AG04450 (cell line): ENCODE results near the gene USP50. TPM values are rescaled to one million over a fixed set of nuclear protein-coding genes. Genes with fewer than 3 reads are reported as not detected.
"Not testable (repeated sequence)": the region's sequence is repeated elsewhere in the genome, so short reads cannot be mapped to it uniquely, and the experiment has no call there.

Experiments used
- CTCF ChIA-PET: fragments of 300-600, 350-600 bp; formaldehyde crosslinking; extraction: SDS; loops from one replicate; lab custom pipeline; 2022; ENCODE audit warnings: antibody characterized with exemption, inconsistent platforms; lab: Charles Lee
- POLR2A ChIA-PET: fragments of 350-600 bp; formaldehyde crosslinking; extraction: SDS; loops from one replicate; lab custom pipeline; 2021; ENCODE audit warnings: antibody characterized with exemption, inconsistent platforms; lab: Yijun Ruan, JAX
- DNase-seq: peaks from one replicate; pipeline ENCODE4 v3.0.0-alpha.2; 2011; ENCODE audit warnings: low read depth, low spot score
- H3K27ac ChIP-seq: one replicate; pipeline ENCODE4 v1.5.1; 2012; ENCODE audit warnings: low read depth, low read length, control low read depth
- H3K27me3 ChIP-seq: one replicate; pipeline ENCODE4 v1.6.0; 2012; ENCODE audit warnings: low read length; ENCODE audit not compliant: control insufficient read depth, insufficient read depth
- H3K4me3 ChIP-seq: 2 replicates; pipeline ENCODE4 v1.5.1; 2011; ENCODE audit warnings: mild to moderate bottlenecking, low read depth, low read length, control low read depth
- H3K9me3 ChIP-seq: 2 replicates; pipeline ENCODE4 v1.5.1; 2012; ENCODE audit warnings: low read length; ENCODE audit not compliant: control insufficient read depth, insufficient read depth
- polyA plus RNA-seq: library from polyadenylated mRNA; depleted of rRNA; stranded (reverse); fragments of >200 nt; gene quantifications from 2 replicates; pipeline ENCODE4 v1.2.3, GENCODE V29; 2011
- TF ChIP-seq, protein P1 (sequence below): IDR thresholded peaks from 2 replicates; pipeline ENCODE4 v1.5.1; 2011; ENCODE audit warnings: low read depth, low read length, control low read depth, inconsistent platforms

Gene USP50
- polyA plus RNA-seq, 1 experiment = not detected

- ChIA-PET POLR2A (no interaction called here), CTCF (no interaction called here)
- H3K27me3 ChIP-seq = no peaks in the 10 kb centered on the region
- TF ChIP-seq, protein P1, sequence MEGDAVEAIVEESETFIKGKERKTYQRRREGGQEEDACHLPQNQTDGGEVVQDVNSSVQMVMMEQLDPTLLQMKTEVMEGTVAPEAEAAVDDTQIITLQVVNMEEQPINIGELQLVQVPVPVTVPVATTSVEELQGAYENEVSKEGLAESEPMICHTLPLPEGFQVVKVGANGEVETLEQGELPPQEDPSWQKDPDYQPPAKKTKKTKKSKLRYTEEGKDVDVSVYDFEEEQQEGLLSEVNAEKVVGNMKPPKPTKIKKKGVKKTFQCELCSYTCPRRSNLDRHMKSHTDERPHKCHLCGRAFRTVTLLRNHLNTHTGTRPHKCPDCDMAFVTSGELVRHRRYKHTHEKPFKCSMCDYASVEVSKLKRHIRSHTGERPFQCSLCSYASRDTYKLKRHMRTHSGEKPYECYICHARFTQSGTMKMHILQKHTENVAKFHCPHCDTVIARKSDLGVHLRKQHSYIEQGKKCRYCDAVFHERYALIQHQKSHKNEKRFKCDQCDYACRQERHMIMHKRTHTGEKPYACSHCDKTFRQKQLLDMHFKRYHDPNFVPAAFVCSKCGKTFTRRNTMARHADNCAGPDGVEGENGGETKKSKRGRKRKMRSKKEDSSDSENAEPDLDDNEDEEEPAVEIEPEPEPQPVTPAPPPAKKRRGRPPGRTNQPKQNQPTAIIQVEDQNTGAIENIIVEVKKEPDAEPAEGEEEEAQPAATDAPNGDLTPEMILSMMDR = no peak
- DNase-seq = no peak
- no peak overlapping the region for H3K27ac ChIP-seq
- H3K4me3 ChIP-seq = no peak overlapping the region
- no peaks in the 10 kb centered on the region; the same call in 1 of the 2 replicates for H3K9me3 ChIP-seq
Measured at GRCh38 chr15:50519740-50520425, 26.6 kb downstream of the USP50 start.

DNA sequence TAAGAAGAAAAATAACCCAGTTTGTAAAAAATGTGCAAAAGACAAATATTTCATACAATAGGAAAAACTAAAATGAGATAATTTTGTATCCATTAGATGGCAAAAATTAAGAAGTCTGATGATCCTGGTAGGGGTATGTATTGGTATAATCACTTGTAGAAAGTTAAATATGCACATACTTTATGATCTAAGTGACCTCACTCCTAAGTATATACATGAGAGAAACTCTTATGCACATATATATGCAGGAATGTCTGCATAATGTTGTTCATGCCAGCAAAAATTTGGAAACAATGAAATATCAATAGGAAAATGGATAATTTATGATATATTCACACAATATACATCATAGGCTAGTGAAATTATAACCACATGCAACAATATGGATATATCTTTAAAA, 33.5 kb downstream of the USP50 start:
- H3K27ac ChIP-seq = no peak overlapping the region
- ChIA-PET POLR2A (no interaction called here), CTCF (no interaction called here)
- no peak for DNase-seq
- TF ChIP-seq, protein P1 = no peak
- H3K9me3 ChIP-seq = no peaks in the 10 kb centered on the region
- no peaks in the 10 kb centered on the region for H3K27me3 ChIP-seq
- H3K4me3 ChIP-seq = no peak overlapping the region

- H3K9me3 ChIP-seq = no peaks in the 10 kb centered on the region
- H3K27me3 ChIP-seq = no peaks in the 10 kb centered on the region
- POLR2A ChIA-PET = no interaction called here
- H3K27ac ChIP-seq = no peak overlapping the region
- CTCF ChIA-PET = no interaction called here
- DNase-seq = no peak
- TF ChIP-seq, protein P1 = no peak
- H3K4me3 ChIP-seq = no peak overlapping the region
Measured at GRCh38 chr15:50506121-50506520, 40.3 kb downstream of the USP50 start.

GRCh38 chr15:50505656-50506055, 40.8 kb downstream of the USP50 start:
- DNase-seq, H3K27me3 ChIP-seq, POLR2A ChIA-PET, H3K27ac ChIP-seq, H3K9me3 ChIP-seq, H3K4me3 ChIP-seq: not testable (repeated sequence)
- CTCF ChIA-PET = interaction anchor here (0.9 kb wide), 1 partner anchor 10 kb away, joined by 3 read pairs; no protein-coding TSS in a partner anchor

- no peak overlapping the region for H3K27ac ChIP-seq
- TF ChIP-seq, protein P1 = no peak
- H3K4me3 ChIP-seq = no peak overlapping the region
- ChIA-PET CTCF (no interaction called here), POLR2A (interaction anchor here (0.6 kb wide), 1 partner anchor 46 kb away, joined by 3 read pairs; no protein-coding TSS in a partner anchor)
- H3K9me3 ChIP-seq = no peaks in the 10 kb centered on the region
- no peak for DNase-seq
- H3K27me3 ChIP-seq = no peaks in the 10 kb centered on the region
Measured at GRCh38 chr15:50503144-50503543, 43.3 kb downstream of the USP50 start.
